C1 segment of cervical spinal cord (tissue), 14 donors: Measurements from ENCODE around the gene SPHKAP.
A peak's percentile ranks its signal among the peaks of the same experiment; 100 is the strongest.
"Not testable (repeated sequence)": the region's sequence is repeated elsewhere in the genome, so short reads cannot be mapped to it uniquely, and the experiment has no call there.

ENCODE experiments used
- DNase-seq, 14 donors: peaks; one replicate each; lab custom pipeline; 2025; lab: John Stamatoyannopoulos, UW

Gene SPHKAP

DNA sequence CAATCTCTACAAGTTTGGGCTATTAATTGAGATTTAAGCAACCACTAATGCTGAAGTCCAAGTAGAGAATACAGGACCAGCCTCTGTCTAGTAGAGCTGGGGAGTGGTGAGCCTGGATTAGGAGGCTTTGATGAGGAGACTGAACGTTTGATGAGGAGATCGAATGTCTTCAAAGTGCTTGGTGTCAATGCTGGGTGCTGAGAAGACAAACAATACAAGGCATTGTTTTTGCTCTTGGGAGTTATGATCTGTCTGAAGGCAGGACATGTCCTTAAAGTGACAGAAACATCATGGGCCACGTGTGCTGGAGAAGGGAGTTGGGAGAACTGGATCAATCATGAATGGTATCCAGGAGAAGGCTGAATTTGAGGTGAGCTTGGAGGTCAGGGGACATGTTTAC, 143.6 kb downstream of the SPHKAP start:
- DNase-seq, result no peak

DNA sequence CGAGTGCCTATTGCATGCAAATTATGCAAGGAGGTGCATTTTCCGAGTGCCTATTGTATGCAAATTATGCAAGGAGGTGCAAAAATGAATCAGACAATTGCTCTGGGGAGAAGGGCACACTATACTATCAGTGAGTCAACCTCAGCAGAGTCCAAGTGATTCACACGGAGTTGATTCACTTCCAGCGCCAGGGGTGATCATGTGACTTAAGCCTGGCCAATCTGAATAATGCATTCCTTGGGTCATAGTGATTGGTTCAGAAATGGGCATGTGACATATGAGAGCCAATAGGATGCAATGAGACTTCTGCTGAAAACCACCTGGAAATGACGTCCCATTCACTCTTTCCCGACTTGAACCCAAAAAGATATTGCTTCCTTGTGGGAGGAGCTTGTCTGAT, 157.9 kb downstream of the SPHKAP start:
- no peak for DNase-seq

DNA sequence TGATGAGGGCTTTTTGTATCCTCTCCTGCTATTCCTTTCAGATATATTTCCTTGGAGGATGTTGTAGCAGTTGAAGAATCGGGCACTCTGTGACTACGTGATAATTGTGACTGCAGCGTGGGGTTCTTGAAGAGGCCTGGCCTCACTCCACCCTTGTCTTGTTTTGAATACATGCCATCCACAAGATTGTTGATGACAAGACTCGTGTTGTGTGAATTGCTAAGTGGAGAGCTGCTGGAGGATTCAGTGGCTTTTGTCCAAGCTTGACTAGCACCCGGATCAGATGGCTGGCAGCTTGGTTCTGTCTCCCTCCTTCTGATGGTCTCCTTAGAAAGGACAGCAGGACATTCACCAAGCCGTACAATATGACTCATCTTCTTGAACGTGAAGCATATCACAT, 163.2 kb downstream of the SPHKAP start:
- no peak for DNase-seq

DNA sequence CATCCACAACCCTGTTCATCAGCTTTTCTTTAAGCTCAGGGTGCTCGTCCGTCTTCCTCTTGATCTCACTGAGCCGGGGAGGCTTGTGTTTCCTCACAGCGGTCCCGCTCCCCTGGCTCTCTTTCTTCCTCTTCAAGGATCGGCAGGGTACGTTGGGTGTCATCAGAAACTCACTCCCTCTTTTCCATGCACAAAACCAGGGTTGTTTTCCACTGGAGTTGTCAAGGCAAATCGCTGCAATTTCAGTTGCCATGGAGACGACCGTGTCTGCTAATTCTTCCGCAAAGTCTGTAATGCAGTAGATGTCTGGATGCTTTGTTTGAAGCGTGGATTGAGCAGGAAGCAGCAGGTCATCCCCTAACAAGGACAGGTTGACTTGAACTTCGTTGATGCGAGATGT, 163.7 kb downstream of the SPHKAP start:
- DNase-seq, result no peak

GRCh38 chr2:228016402-228016801, 165.1 kb downstream of the SPHKAP start:
- no peak for DNase-seq

DNA sequence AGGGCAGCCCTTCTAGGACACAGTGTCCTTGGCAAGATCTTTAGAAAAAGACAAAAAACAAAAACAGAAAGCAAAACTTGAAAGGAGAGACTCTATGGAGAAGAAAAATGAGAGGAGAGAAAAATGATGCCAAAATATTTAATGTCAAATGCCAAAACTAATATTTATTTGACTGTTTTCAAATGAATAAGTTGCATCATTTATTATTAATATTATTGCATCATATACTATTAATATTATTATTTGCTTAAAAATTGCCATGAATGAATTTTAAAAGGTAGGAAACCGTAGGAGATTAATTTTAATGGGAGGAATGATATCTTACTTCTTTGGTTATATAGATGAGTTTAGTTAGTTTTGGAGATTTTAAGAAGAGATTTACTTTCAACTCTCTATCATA, 165.7 kb downstream of the SPHKAP start:
- no peak for DNase-seq

DNA sequence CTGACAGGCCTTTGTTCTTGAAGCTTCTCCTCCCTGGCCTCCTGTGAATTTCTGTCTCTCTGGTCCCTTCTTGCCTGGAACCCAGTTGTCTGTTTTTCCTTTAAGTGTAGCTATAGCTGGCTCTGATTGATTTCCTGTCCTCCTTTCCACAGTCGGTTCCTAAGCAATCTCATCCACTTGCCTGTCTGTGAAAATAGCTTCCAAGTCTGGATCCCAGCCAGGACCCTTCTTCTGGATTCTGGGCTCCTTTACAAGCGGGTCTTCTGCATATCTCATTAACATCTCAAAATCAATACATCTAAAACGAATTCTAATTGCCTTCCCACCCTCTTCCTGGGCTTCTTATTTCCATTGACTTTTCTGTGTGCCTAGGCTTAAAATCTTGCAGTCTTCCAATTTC, 185.1 kb downstream of the SPHKAP start:
- no peak for DNase-seq

DNA sequence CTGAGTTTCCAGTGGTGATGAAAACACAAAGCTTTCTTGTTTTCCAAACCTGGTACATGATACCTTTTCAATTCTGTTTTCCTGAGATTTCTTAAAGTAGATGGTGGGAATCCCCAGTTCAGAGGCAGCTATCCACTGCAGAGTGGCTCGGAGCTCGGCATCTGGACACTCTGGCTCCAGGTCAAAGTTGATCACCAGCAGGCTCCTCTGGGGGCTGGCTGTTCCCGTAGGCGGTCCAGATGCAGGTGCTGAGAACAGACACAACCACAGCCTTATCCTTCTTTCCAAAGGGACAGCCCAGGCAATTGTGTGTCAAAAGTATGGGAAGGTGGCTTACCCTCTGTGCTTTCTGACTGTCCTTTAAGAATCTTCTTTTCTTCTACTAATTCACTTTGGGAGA, 190.6 kb downstream of the SPHKAP start:
- no peak for DNase-seq

GRCh38 chr2:227973241-227973640, 208.2 kb downstream of the SPHKAP start:
- DNase-seq, result no peak

DNA sequence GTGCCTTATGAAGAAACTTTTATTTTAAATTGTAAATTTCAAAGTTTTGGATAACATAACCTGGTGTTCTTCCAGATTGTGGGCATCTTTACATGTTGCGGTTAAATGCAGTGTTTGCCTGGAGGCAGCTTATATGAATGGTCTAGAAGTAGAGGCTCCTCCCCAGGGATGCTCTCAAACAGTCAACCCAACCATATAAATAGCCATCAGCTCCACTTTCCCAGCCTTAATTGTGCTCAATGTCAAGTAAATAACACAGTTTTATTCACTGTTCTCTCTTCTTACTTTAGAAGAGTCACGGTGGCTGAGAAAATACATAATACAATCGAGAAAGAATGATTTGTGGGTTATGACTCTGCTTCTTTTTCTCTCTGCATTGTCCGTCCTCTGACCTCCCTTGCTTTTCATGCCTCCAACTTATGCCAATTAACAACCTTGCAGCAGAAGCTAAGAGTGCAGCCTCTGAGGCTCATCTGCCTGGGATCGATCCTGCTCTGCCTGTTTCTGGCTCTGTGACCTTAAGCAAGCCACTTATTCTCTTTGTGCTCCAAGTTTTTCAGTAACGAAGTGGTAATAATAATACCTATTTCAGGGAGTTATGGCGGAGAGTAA, 209.8 kb downstream of the SPHKAP start:
- no peak for DNase-seq

GRCh38 chr2:227960317-227960716, 221.2 kb downstream of the SPHKAP start:
- no peak for DNase-seq

GRCh38 chr2:227942965-227943364, 238.5 kb downstream of the SPHKAP start:
- DNase-seq, result no peak

DNA sequence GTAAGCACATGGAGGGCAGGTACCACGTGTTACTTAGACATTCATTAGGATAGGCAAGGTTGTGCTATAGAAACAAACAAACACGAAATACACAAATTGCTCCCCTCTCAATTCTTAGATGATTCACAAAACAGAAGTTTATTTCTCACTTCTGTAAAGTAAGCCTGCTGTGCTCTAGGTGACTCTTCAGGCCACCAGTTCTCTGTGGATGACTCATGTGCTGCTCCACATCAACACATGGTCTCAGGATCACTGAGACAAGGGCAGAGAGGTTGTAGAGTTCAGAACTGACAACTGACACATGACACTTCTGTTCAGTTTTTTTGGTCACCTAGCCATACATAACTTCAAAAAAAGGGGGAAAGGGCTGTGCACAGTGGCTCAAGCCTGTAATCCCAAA, 239.5 kb downstream of the SPHKAP start:
- no peak for DNase-seq

GRCh38 chr2:227939271-227940027, 242.0 kb downstream of the SPHKAP start:
- DNase-seq, result peak in 12 of 14 donors; percentile 0 to 43 (median 27)

GRCh38 chr2:227936249-227936648, 245.2 kb downstream of the SPHKAP start:
- DNase-seq, result not testable (repeated sequence)

GRCh38 chr2:227933884-227934283, 247.6 kb downstream of the SPHKAP start:
- no peak for DNase-seq

DNA sequence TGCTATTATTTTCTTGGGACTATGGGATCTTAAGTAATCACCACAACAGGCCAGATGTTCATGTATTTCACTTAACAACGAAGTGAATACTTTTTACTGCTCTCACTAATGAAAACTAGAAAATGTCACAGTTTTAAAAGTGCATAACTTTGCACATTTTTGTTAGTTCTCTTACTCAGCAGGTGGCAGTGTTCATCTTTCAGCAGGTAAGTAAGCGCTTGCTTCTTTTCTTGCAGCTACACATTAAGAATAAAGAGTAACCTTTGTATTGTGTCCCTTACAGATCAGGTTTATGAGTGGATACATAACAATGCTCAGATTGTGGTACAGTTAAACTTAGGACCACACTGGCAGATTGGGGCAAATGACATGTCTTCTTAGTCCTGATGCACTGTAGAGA, 249.1 kb downstream of the SPHKAP start:
- no peak for DNase-seq

DNA sequence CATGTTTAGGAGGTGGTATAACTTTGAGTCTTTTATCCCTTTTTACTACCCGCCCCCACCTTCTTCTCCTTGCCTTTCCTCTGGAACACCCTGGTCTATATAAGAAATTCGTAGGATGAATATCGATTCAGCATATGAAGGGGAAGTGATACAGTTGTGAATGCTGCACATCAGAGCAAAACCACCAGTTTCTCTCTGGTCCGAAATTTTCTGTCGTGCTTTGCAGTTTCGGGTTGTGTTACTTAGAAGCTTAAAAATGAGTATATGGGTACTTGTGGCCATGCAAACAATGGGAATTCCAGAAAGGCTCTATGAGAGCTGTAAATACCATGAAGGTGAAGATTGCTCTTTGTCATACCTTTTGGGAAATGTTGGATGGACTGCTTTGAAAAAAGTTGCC, 249.5 kb downstream of the SPHKAP start:
- no peak for DNase-seq
